Heart right ventricle (tissue), 16 donors: ENCODE measurements around the gene FOXQ1. TPM values are rescaled to one million over a fixed set of nuclear protein-coding genes. Genes with fewer than 3 reads are reported as not detected.

Experiments
- ATAC-seq, 8 donors: fragments of 200-7000 bp; cut with Tn5 transposase; one replicate each; pipeline ENCODE4 v1.9.1; 2020; ENCODE audit warnings: mild to moderate bottlenecking in 8 of 8, moderate library complexity in 8 of 8, moderate number of reproducible peaks in 1 of 8
- DNase-seq, 2 donors: peaks; one replicate each; pipeline ENCODE4 v3.0.0-alpha.2; 2020
- H3K27ac ChIP-seq, 10 donors: fragments of 200-600 bp; sonication (generic) in 2 of 10; one replicate each; pipeline versions ENCODE4 v1.5.0 to v1.8.0; 2020 to 2022; ENCODE audit warnings: mild to moderate bottlenecking in 3 of 10
- H3K27me3 ChIP-seq, 7 donors: fragments of 200-600 bp; one replicate each; pipeline ENCODE4 v1.8.0; 2021 to 2022; ENCODE audit warnings: mild to moderate bottlenecking in 2 of 7
- H3K36me3 ChIP-seq, 9 donors: fragments of 200-600 bp; sonication (generic) in 1 of 9; one replicate each; pipeline versions ENCODE4 v1.5.0 to v1.8.0; 2020 to 2022; ENCODE audit warnings: mild to moderate bottlenecking in 2 of 9
- H3K4me1 ChIP-seq, 9 donors: fragments of 200-600 bp; sonication (generic) in 1 of 9; one replicate each; pipeline versions ENCODE4 v1.5.0 to v1.8.0; 2020 to 2022; ENCODE audit warnings: mild to moderate bottlenecking in 4 of 9
- H3K4me3 ChIP-seq, 10 donors: fragments of 200-600 bp; sonication (generic) in 2 of 10; one replicate each; pipeline versions ENCODE4 v1.5.0 to v1.8.0; 2020 to 2022; ENCODE audit warnings: mild to moderate bottlenecking in 7 of 10, moderate library complexity in 2 of 10
- H3K9me3 ChIP-seq, 11 donors: fragments of 200-600 bp in 10 of 11; sonication (generic) in 2 of 11; one replicate each; pipeline versions ENCODE4 v1.5.0 to v1.8.0; 2013 to 2022; ENCODE audit warnings: mild to moderate bottlenecking in 2 of 11, control low read depth in 1 of 11, moderate library complexity in 1 of 11
- WGBS, 2 donors: extraction: QIAGEN DNeasy Blood & Tissue Kit; methylation state at CpG; one replicate each; pipeline ENCODE4 v1.1.7; 2013; ENCODE audit warnings: inconsistent platforms in 1 of 2; 5-methylcytosine and 5-hydroxymethylcytosine counted together
- intact Hi-C, 10 donors: fragments of 100-400 bp; cut with DNase I; formaldehyde crosslinking; loops; one replicate each; pipeline versions ENCODE4 v1.11.1 to v1.14.2; 2022
- polyA plus RNA-seq, 2 donors: library from polyadenylated mRNA; stranded (reverse); fragments of 200-250 nt; gene quantifications; one replicate each; pipeline ENCODE4 v1.2.3, GENCODE V29; 2013
- total RNA-seq, 10 donors: library from RNA; stranded (reverse); fragmentation: NEBNext Ultra II Directional in 3 of 10; extraction: Animal tissue kit (Norgen Biotek cat#: 25700) in 3 of 10; gene quantifications; one replicate each; pipeline versions ENCODE4 v1.2.1 to v1.2.4, GENCODE V29; 2021 to 2023
- TF ChIP-seq, protein P1 (sequence below), 9 donors: fragments of 200-600 bp; sonication (generic) in 2 of 9; IDR thresholded peaks; one replicate each; pipeline versions ENCODE4 v1.5.0 to v1.8.0; 2021 to 2022; ENCODE audit warnings: antibody characterized with exemption in 9 of 9, mild to moderate bottlenecking in 5 of 9, moderate library complexity in 1 of 9
- donor health status: Arrhythmogenic right ventricular cardiomyopathy.
- donor health status: ischemic (EF 13 %, LVEDD 7.1; RV severe dilation, severe dysfunction).
- donor health status: healthy with polysubstance abuse.
- donor health status: DM: no; HTN: yes; CAD: no.
- donor health status: DM: no; HTN: no; CAD: no.
- donor health status: ischemic (EF 25% LVEDD 6.9; RV normal size, moderate dysfunction).
- donor health status: ischemic (EF 25% LVEDD 5.7; RV mildly dilated, moderate dysfunction).
- donor health status: healthy.
- donor health status: DM: yes; HTN: yes; CAD: no.
- donor health status: Ischemic cardiomyopathy.
- donor health status: ischemic (EF 35%, LVEDD 5.7; RV mildly dilated, moderate dysfunction).
- donor health status: nonischemic (EF 11% LVEDD 7.7; RV severe dilation, severe dysfunction).
- donor health status: DM: yes; HTN: yes; CAD: no.
- donor health status: PGD.
- donor health status: ischemic (EF 29% LVEDD 5.4; RV normal size, mild dysfunction).
- donor health status: nonischemic (EF 23%, LVEDD 6.1; RV moderate dilation, normal function).

Gene FOXQ1
- total and polyA plus RNA-seq, 12 donors: not detected

- intact Hi-C loops: no loop called here
- DNase-seq (no peak), ATAC-seq (no peak)
- peaks cover 0 to 7% (median 0%) of the 10 kb centered on the region in 11 donors for H3K9me3 ChIP-seq
- H3K4me1 ChIP-seq: peaks cover 0 to 13% (median 0%) of the 10 kb centered on the region in 9 donors
- H3K27me3 ChIP-seq: peaks cover 0 to 62% (median 33%) of the 10 kb centered on the region in 7 donors
- H3K27ac ChIP-seq: no peak overlapping the region
- no peaks in the 10 kb centered on the region for H3K36me3 ChIP-seq
- WGBS, 2 donors: 87 to 98% methylated on average over 10 of the region's 10 CpGs
- H3K4me3 ChIP-seq: no peak overlapping the region
- TF ChIP-seq, protein P1, sequence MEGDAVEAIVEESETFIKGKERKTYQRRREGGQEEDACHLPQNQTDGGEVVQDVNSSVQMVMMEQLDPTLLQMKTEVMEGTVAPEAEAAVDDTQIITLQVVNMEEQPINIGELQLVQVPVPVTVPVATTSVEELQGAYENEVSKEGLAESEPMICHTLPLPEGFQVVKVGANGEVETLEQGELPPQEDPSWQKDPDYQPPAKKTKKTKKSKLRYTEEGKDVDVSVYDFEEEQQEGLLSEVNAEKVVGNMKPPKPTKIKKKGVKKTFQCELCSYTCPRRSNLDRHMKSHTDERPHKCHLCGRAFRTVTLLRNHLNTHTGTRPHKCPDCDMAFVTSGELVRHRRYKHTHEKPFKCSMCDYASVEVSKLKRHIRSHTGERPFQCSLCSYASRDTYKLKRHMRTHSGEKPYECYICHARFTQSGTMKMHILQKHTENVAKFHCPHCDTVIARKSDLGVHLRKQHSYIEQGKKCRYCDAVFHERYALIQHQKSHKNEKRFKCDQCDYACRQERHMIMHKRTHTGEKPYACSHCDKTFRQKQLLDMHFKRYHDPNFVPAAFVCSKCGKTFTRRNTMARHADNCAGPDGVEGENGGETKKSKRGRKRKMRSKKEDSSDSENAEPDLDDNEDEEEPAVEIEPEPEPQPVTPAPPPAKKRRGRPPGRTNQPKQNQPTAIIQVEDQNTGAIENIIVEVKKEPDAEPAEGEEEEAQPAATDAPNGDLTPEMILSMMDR (IDR thresholded peaks at IDR 0.05): no peak
These were observed 20.5 kb upstream of the FOXQ1 start for GRCh38 chr6:1291381-1291780.

DNA sequence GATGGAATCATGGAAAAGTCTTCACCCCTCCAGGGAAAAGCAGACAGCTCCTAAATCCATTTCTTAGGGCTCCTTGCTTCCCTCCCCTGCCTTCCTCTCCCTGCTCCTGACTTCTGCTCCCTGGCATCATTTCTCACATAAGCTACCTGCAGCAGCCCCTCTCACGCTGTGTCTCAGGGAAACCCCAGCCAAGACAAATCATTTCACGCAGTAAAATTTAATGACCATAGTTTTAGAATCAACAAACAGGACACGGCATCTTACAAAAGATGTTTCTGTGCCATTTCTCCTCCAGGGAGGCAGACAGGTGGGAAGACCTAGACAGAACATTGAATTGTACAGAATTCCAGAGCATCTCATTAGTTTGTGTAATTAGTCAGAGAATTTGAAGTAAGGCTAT lies 16.5 kb upstream of the FOXQ1 start:
- no peaks in the 10 kb centered on the region for H3K36me3 ChIP-seq
- H3K27ac ChIP-seq: no peak overlapping the region
- peaks cover 0 to 7% (median 0%) of the 10 kb centered on the region in 11 donors for H3K9me3 ChIP-seq
- intact Hi-C loops: no loop called here
- no peaks in the 10 kb centered on the region for H3K4me1 ChIP-seq
- DNase-seq (no peak), ATAC-seq (no peak)
- 79 to 90% methylated on average over 3 of the region's 3 CpGs for WGBS, 2 donors
- TF ChIP-seq, protein P1 (IDR thresholded peaks at IDR 0.05): no peak
- H3K27me3 ChIP-seq: peaks cover 0 to 64% (median 52%) of the 10 kb centered on the region in 7 donors
- no peak overlapping the region for H3K4me3 ChIP-seq

DNA sequence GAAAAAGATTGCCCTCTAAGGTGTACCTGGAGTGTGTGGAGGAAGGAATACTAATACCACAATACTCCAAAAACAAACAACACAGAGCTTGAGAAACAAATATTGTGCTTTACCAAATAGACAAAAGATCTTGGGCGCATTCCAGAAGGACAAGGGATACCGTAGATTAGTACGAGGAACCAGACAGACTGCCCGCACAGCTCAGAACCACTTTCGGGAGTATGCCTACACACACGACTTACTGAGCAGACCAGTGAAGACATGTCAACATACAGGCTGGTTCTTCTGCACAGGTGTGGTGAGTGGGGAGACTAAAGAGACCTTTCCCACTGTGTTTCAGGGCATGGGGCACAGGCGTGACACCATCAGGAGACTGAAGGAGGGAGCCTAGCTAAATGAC lies 15.8 kb upstream of the FOXQ1 start:
- H3K9me3 ChIP-seq: peaks cover 0 to 10% (median 1%) of the 10 kb centered on the region in 11 donors
- no peak overlapping the region for H3K27ac ChIP-seq
- H3K4me1 ChIP-seq: no peaks in the 10 kb centered on the region
- no peaks in the 10 kb centered on the region for H3K36me3 ChIP-seq
- no peak for DNase-seq
- no peak for ATAC-seq
- H3K4me3 ChIP-seq: no peak overlapping the region
- TF ChIP-seq, protein P1 (IDR thresholded peaks at IDR 0.05): no peak
- intact Hi-C loops: no loop called here
- peaks cover 0 to 69% (median 50%) of the 10 kb centered on the region in 7 donors for H3K27me3 ChIP-seq
- 79 to 83% methylated on average over 7 of the region's 7 CpGs for WGBS, 2 donors

GRCh38 chr6:1296542-1296941 lies 15.4 kb upstream of the FOXQ1 start:
- TF ChIP-seq, protein P1 (IDR thresholded peaks at IDR 0.05): no peak
- 68 to 75% methylated on average over 4 of the region's 4 CpGs for WGBS, 2 donors
- peaks cover 0 to 73% (median 50%) of the 10 kb centered on the region in 7 donors for H3K27me3 ChIP-seq

More at GRCh38 chr6:1296542-1296941, 15.4 kb upstream of the FOXQ1 start:
- intact Hi-C loops: no loop called here
- Histone ChIP-seq H3K9me3 (peaks cover 0 to 15% (median 4%) of the 10 kb centered on the region in 11 donors), H3K27ac (no peak overlapping the region), H3K36me3 (no peaks in the 10 kb centered on the region), H3K4me3 (no peak overlapping the region), H3K4me1 (no peaks in the 10 kb centered on the region)
- no peak for DNase-seq
- no peak for ATAC-seq
